Stimulated activated memory B cell treated with anti-CD40 and anti-IgM and Interleukin-4, amounts not matched to agents 10 μg/mL and 1 μg/mL and 100 μg/mL, for 72 hours (primary cell): ENCODE data around the gene TRIM44.

Experiments
- ATAC-seq: fragments of 150-1000 bp; cut with Tn5 transposase; 2 replicates; pipeline ENCODE4 v1.10.0; 2021
- H3K27ac Mint-ChIP-seq: one replicate; pipeline ENCODE4 v1.8.0; 2022; ENCODE audit warnings: mild to moderate bottlenecking, mixed read lengths
- H3K27me3 Mint-ChIP-seq: one replicate; pipeline ENCODE4 v1.8.0; 2022; ENCODE audit warnings: mixed read lengths
- H3K36me3 Mint-ChIP-seq: one replicate; pipeline ENCODE4 v1.8.0; 2022; ENCODE audit warnings: mixed read lengths
- H3K4me1 Mint-ChIP-seq: one replicate; pipeline ENCODE4 v1.8.0; 2022; ENCODE audit warnings: mixed read lengths
- H3K4me3 Mint-ChIP-seq: one replicate; pipeline ENCODE4 v1.8.0; 2022; ENCODE audit warnings: mild to moderate bottlenecking, moderate library complexity, mixed read lengths
- H3K9me3 Mint-ChIP-seq: one replicate; pipeline ENCODE4 v1.8.0; 2022; ENCODE audit warnings: mixed read lengths

TRIM44 gene

DNA sequence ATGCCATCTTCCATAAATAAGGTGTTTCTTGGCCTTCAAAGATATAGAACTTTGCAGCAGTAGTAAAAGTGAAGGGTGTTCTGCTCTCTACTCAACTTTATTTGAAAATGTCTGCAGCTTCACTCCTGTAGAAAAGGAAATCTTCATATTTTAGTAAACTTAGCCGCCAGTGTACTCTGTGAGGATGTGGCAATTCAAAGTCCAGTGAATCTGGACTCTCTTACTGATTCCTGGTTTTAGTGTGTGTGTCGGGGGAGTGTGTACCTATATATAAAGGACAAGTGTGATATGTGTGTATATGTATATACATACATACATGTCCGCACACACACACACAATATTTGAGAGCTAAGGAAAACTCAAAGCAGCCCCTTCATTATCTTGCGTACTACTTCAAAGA, 147.0 kb downstream of the TRIM44 start:
- Mint-ChIP-seq H3K27ac (no peak overlapping the region), H3K4me1 (no peaks in the 10 kb centered on the region), H3K4me3 (no peak overlapping the region), H3K27me3 (no peaks in the 10 kb centered on the region), H3K9me3 (no peaks in the 10 kb centered on the region), H3K36me3 (peaks cover 46% of the 10 kb centered on the region)
- ATAC-seq: no peak

- peaks cover 49% of the 10 kb centered on the region for H3K36me3 Mint-ChIP-seq
- H3K9me3 Mint-ChIP-seq: no peaks in the 10 kb centered on the region
- ATAC-seq: no peak
- H3K4me1 Mint-ChIP-seq: no peaks in the 10 kb centered on the region
- no peaks in the 10 kb centered on the region for H3K27me3 Mint-ChIP-seq
- no peak overlapping the region for H3K27ac Mint-ChIP-seq
- H3K4me3 Mint-ChIP-seq: no peak overlapping the region
These were observed 147.6 kb downstream of the TRIM44 start for GRCh38 chr11:35810045-35810645.

DNA sequence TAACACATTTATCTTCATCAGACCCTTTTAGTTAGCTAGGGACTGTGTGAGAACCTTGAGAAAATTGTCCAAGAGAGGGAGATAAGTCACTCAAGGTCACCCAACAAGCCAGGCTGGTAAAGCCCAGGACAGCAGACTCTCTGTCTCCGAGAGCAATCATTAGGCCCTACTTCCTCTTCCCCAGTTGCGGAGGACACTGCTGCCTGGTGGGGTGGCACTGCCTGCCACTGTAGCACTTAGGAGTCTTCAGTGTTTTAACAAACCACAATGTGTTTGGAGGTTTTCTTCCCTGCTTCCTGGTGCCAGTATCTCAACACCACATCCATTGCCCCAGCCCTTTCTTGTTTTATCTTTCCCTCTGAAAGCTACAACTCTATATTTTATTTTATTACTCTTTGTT, 149.2 kb downstream of the TRIM44 start:
- Mint-ChIP-seq H3K4me1 (no peaks in the 10 kb centered on the region), H3K9me3 (no peaks in the 10 kb centered on the region), H3K27me3 (no peaks in the 10 kb centered on the region), H3K36me3 (peaks cover 45% of the 10 kb centered on the region), H3K4me3 (no peak overlapping the region), H3K27ac (no peak overlapping the region)
- ATAC-seq: no peak

DNA sequence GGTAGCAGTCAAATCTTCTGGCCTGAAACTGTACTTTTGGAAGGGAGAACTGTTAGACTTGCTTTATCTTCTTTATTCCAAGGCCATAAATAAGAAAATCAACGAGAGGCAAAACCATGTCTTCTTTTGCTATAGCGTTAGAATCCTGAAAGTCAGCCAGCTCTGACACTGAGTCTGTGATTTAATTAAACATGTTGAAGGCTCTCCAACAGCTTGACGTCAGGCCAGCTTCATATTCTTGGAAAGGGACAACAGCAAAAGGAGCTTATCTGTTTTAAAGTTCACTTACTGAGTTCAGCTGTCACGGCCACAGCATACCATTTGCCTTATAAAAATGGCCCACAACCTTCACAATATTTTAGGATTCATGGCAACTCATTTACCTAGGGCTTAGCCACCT, 150.3 kb downstream of the TRIM44 start:
- Mint-ChIP-seq H3K4me3 (no peak overlapping the region), H3K4me1 (no peaks in the 10 kb centered on the region), H3K27me3 (no peaks in the 10 kb centered on the region), H3K9me3 (no peaks in the 10 kb centered on the region), H3K36me3 (peaks cover 46% of the 10 kb centered on the region), H3K27ac (no peak overlapping the region)
- ATAC-seq: no peak

GRCh38 chr11:35814081-35814695, 151.6 kb downstream of the TRIM44 start:
- no peaks in the 10 kb centered on the region for H3K27me3 Mint-ChIP-seq
- H3K4me1 Mint-ChIP-seq: no peaks in the 10 kb centered on the region
- H3K9me3 Mint-ChIP-seq: no peaks in the 10 kb centered on the region
- H3K36me3 Mint-ChIP-seq: peaks cover 47% of the 10 kb centered on the region
- H3K4me3 Mint-ChIP-seq: no peak overlapping the region
- no peak overlapping the region for H3K27ac Mint-ChIP-seq
- ATAC-seq: no peak

GRCh38 chr11:35814720-35815305, 152.2 kb downstream of the TRIM44 start:
- no peak overlapping the region for H3K27ac Mint-ChIP-seq
- peaks cover 42% of the 10 kb centered on the region for H3K36me3 Mint-ChIP-seq
- ATAC-seq: no peak
- no peaks in the 10 kb centered on the region for H3K4me1 Mint-ChIP-seq
- no peak overlapping the region for H3K4me3 Mint-ChIP-seq
- no peaks in the 10 kb centered on the region for H3K27me3 Mint-ChIP-seq
- no peaks in the 10 kb centered on the region for H3K9me3 Mint-ChIP-seq

DNA sequence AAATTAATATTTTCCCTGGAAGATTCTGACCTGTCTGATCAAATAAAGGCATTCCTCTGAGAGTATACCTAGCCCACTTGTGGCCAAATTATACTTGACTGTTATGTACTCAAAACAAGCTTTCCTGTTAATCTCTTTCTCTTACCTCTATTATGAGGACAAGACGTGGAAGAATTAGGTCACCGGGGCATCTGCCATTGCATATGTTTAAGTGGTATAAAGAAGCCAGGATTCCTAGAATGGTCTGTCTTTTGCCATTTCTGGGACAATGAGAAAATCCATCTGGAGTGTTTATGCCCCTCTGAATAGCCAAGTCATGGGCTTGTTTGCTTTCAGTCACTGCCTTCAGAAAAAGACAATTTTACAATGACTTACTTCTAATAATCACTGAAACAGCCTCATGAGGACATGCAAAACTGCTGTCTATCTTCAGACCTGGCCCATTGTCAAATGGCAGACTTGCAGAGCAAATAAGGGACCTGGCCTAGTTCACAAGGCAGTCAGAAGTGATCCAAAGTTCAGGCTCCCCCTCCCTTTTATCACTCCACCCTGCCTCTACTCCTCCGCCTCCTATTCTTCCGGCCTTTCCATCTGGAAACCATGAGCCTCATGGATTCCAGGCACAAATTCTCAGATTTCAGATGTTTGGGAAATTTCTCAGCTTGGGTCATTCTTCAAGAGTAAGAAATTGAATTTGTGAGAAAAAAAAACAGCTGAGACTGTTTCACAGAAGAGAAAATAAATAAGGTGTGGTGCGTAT, 153.2 kb downstream of the TRIM44 start:
- ATAC-seq: no peak
- no peaks in the 10 kb centered on the region for H3K27me3 Mint-ChIP-seq
- peaks cover 40% of the 10 kb centered on the region for H3K36me3 Mint-ChIP-seq
- H3K4me3 Mint-ChIP-seq: no peak overlapping the region
- no peaks in the 10 kb centered on the region for H3K9me3 Mint-ChIP-seq
- H3K27ac Mint-ChIP-seq: no peak overlapping the region
- no peaks in the 10 kb centered on the region for H3K4me1 Mint-ChIP-seq

DNA sequence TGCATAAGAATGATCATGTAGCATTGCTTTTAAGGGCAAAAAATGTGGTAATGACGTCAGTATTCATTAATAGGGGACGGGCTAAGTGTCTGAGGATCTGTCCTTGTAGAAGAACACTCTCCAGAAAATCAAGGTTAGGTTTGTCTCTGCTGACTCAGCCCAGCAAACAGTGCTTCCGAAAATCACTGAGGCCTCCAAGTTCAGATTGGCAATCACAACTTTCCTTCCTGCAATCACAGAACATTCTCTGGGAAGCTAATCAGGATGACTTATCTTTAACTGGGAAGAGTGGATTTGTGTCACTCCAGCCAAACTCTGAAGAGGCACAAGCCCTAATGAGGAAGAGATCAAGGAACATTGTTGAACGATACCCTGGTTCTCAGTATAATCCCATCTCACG, 158.0 kb downstream of the TRIM44 start:
- H3K9me3 Mint-ChIP-seq: no peaks in the 10 kb centered on the region

GRCh38 chr11:35822815-35823495, 160.4 kb downstream of the TRIM44 start:
- no peak for ATAC-seq
- no peaks in the 10 kb centered on the region for H3K27me3 Mint-ChIP-seq
- no peak overlapping the region for H3K4me3 Mint-ChIP-seq
- peaks cover 13% of the 10 kb centered on the region for H3K4me1 Mint-ChIP-seq
- no peaks in the 10 kb centered on the region for H3K9me3 Mint-ChIP-seq
- peaks cover under 1% of the 10 kb centered on the region for H3K36me3 Mint-ChIP-seq
- no peak overlapping the region for H3K27ac Mint-ChIP-seq

More for the DNA sequence above, 158.0 kb downstream of the TRIM44 start:
- H3K4me3 Mint-ChIP-seq: no peak overlapping the region
- peaks cover 13% of the 10 kb centered on the region for H3K4me1 Mint-ChIP-seq
- no peak for ATAC-seq
- peaks cover 19% of the 10 kb centered on the region for H3K36me3 Mint-ChIP-seq
- no peaks in the 10 kb centered on the region for H3K27me3 Mint-ChIP-seq
- no peak overlapping the region for H3K27ac Mint-ChIP-seq

DNA sequence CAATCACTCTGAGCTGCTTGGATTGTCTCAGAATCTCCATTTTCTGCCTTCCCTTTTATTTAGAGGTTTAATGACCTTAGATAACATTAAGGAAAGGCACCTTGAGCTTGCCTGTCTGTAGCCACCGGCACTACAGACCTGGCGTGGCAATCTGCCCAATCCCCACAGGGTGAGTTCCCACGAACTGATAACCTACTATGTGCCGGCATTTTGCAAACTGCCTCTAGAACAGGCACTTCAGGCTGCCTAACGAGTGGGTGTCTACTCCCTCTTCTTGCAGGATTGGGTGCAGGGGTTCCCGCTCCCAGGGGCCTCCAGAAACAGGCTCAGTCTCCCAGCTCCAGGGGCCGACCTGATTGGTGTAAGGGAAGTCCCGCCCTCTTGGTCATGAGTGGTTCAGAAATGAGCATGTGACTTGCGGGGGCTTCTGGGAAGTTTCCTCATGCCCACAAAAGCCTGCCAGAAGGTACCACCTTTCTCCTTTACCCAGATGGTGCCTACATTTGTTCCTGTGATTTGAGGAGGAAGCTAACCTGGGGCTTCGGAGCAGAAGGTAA, 161.2 kb downstream of the TRIM44 start:
- ATAC-seq: no peak
- H3K27me3 Mint-ChIP-seq: no peaks in the 10 kb centered on the region
- H3K27ac Mint-ChIP-seq: no peak overlapping the region
- no peaks in the 10 kb centered on the region for H3K9me3 Mint-ChIP-seq
- no peaks in the 10 kb centered on the region for H3K36me3 Mint-ChIP-seq
- H3K4me3 Mint-ChIP-seq: no peak overlapping the region
- H3K4me1 Mint-ChIP-seq: peaks cover 13% of the 10 kb centered on the region

GRCh38 chr11:35825386-35825785, 162.8 kb downstream of the TRIM44 start:
- H3K27me3 Mint-ChIP-seq: no peaks in the 10 kb centered on the region
- ATAC-seq: no peak
- H3K9me3 Mint-ChIP-seq: no peaks in the 10 kb centered on the region
- peaks cover 13% of the 10 kb centered on the region for H3K4me1 Mint-ChIP-seq
- no peaks in the 10 kb centered on the region for H3K36me3 Mint-ChIP-seq
- no peak overlapping the region for H3K27ac Mint-ChIP-seq
- H3K4me3 Mint-ChIP-seq: no peak overlapping the region

DNA sequence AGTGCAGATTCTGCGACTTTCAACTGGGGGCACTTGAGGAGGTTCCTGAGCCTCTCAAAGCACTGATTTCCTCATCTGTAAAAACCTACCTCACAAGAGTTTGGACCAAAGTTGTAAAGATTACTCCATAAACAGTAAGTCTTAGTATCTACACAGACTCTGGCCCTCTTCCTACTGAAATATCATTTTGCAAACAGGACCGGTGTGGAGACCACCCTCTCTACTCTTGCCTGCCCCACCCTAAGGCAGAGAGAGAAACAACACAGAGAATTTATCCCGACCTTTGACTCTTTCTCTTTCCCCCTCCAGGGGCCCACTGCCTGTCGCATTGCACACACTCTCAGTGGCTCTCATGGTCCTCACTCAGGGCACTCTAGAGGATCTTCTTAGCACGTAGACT, 163.4 kb downstream of the TRIM44 start:
- H3K27ac Mint-ChIP-seq: no peak overlapping the region
- H3K4me3 Mint-ChIP-seq: no peak overlapping the region
- no peaks in the 10 kb centered on the region for H3K9me3 Mint-ChIP-seq
- ATAC-seq: no peak
- H3K4me1 Mint-ChIP-seq: peaks cover 13% of the 10 kb centered on the region
- no peaks in the 10 kb centered on the region for H3K27me3 Mint-ChIP-seq
- no peaks in the 10 kb centered on the region for H3K36me3 Mint-ChIP-seq

DNA sequence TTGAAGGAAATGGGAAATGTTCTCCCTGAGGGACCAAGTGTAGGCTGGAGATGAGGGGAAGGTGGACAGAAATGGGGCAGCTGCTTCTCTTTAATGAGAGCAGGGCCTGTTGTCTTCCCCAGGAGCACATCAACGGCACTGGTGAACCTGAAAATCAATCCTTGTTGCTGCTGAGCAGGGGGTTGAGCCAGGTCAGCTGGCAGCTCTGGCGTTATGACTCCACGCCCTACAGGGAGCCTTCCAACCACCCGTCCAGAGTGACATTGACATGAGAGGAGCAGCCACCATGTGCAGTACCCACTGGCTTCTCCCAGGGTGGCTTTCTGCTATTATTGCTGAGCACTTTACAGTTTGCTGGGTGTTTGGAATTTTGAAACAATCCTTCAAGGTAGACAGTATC, 164.4 kb downstream of the TRIM44 start:
- Mint-ChIP-seq H3K9me3 (no peaks in the 10 kb centered on the region), H3K36me3 (no peaks in the 10 kb centered on the region), H3K4me1 (peaks cover 4% of the 10 kb centered on the region), H3K27ac (no peak overlapping the region), H3K4me3 (no peak overlapping the region), H3K27me3 (no peaks in the 10 kb centered on the region)
- ATAC-seq: no peak

DNA sequence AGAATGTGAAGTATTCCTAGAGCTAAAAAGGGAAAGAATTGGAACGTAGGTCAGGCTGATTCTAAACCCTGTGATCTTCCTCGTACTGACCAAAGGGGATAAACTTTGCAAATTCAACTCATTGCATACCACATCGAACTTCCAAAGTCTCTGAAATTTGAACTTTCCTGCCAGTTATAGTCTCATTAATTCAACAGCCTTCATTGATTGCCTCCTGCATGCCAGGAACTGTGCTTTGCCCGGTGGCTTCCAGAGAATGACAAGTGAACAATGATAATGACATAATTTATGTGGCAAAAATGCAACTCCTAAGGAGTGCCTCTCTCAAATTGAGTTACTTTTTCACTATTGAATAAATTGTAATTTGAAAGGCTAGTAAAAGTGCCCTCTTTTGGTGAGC, 173.6 kb downstream of the TRIM44 start:
- no peaks in the 10 kb centered on the region for H3K4me1 Mint-ChIP-seq
- ATAC-seq: no peak
- H3K36me3 Mint-ChIP-seq: no peaks in the 10 kb centered on the region
- H3K27me3 Mint-ChIP-seq: peaks cover 10% of the 10 kb centered on the region
- H3K9me3 Mint-ChIP-seq: peaks cover 3% of the 10 kb centered on the region
- no peak overlapping the region for H3K4me3 Mint-ChIP-seq
- no peak overlapping the region for H3K27ac Mint-ChIP-seq

DNA sequence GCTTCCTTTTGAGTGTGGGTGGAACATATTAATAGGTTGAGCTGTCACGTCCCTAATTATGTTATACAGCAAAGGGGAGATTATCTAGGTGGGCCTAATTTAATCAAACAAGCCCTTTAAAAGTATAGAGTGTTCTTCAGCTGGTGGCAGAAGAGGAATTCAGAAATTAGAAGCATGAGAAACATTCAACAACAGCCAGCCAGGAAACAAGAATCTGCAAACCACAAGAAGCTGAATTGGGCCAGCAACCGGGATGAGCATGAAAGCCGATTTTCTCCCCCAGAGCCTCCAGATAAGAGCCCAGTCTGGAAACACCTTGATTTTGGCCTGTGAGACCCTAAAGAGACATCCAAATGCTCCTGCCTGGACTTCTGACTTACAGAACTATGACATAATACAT, 175.5 kb downstream of the TRIM44 start:
- Mint-ChIP-seq H3K9me3 (peaks cover 3% of the 10 kb centered on the region), H3K4me1 (no peaks in the 10 kb centered on the region), H3K27ac (no peak overlapping the region), H3K4me3 (no peak overlapping the region), H3K36me3 (no peaks in the 10 kb centered on the region), H3K27me3 (peaks cover 10% of the 10 kb centered on the region)
- ATAC-seq: no peak
